HCEC 1CT (cell line): Measurements from ENCODE around the gene SLC11A1.
A peak's percentile ranks its signal among the peaks of the same experiment; 100 is the strongest.

ENCODE experiments used
- DNase-seq: peaks from one replicate; pipeline ENCODE4 v3.0.0-alpha.2; 2017

Gene SLC11A1

DNA sequence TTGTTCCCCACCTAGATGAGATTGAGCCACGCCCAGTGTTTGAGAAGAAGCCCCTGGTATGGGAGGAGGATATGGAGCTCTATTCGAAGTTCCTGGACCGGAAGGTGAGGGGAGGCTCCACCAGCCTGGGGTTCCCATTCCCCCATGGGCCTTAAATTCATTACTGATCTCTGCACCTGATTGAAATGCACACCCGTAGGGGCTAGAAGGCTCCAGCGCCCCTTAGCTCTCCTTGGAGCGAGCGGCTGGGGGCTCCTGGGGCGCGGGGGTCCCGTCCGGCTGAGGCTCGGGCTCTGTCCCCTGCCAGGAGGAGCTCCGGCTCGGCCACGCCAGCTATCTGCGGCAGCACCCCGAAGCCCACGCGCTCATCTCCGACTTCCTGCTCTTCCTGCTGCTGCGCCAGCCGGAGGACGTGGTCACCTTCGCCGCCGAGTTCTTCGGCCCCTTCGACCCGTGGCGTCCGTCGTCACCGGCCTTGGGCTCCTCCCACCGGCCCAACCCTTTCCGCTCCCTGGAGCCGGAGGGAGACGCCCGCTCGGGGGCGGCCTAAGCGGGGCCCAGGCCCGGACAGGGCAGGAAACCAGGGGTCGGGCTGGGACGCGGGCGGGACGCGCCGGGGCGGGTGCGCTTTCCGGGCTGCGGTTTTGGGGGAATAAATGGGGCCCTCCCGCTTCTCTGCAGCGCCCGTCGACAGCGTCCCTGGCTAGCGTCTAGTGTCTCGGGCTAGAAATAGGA is 14.5 kb upstream of the SLC11A1 start:
- peak; percentile 60 for DNase-seq

DNA sequence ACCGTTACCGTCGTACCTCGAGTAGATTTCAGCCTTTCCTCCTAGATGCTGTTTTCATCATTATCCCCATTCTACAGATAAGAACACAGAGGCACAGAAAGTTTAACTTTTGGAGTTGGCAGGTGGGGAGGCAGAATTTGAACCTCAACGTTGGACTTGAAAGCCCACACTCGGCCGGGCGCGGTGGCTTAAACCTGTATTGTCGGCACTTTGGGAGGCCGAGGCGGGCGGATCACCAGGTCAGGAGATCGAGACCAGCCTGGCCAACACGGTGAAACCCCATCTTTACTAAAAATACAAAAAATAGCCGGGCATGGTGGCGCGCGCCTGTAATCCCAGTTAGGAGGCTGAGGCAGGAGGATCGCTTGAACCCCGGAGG is 13.9 kb upstream of the SLC11A1 start:
- no peak for DNase-seq

DNA sequence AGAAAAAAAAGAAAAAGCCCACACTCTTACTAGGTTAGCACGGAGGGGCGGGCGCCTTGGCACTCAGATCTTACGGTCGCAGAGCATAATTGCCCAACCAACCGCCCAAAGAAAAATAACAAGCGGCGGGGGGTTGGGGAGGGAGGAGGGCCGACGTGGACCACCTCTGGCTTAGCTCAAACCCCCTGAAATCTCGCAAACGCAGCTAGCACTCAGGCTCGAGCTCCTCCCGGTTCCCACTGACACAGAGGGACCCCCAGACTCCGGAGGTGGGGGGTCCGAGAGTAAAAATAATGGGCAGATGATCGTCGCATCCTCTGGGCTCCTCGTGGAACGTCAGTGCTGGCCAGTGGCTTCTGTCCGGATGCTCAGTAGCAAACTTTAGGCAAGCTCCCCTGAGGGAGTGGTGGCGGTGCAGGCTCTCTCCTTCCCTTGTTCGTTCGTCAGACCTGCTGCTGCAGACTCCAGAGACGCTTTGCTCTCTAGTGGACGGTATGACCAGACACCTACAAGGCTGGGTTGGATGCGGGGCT is 13.4 kb upstream of the SLC11A1 start:
- DNase-seq, result no peak

DNA sequence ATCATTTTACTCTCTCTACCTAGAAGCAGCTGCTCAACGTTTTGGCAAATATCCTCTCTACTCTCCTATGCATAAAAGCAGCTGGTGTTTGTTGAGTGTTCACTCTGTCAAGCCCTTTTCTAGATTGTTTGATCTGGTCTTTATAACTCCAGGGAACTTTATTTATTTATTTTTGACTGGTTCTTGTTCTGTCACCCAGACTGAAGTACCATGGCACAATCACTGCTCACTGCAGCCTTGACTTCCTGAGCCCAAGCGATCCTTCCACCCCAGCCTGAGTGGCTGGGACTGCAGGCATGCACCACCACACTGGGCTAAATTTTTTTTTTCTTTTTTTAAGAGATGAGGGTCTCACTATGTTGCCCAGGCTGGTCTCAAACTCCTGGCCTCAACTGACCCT is 12.7 kb upstream of the SLC11A1 start:
- DNase-seq, result no peak

DNA sequence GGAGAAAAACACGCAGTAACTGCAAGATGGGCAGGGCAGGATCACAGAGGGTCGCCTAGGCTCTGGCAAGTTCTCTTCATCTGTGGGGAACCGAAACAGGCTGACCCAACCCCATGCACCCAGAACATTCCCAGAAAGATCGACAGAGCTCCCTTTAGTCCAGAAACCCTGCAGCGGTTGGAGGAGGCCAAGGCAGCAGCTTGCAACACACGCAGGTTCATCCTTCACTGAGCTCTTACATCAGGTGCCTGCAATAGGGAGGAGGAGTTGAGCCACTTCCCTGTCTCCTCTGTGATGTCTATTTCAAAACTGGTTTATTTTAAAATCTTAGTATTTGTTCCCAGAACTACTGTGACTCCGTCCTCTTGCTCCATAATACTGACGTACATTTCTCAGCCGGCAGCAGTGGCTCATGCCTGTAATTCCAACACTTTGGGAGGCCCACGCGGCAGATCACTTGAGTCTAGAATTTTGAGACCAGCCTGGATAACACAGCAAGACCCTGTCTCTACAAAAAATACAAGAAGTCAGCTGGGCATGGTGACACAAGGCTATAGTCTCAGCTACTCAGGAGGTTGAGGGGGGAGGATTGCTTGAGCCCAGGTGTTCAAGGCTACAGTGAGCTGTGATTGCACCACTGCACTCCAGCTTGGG is 11.5 kb upstream of the SLC11A1 start:
- DNase-seq, result peak; percentile 41

DNA sequence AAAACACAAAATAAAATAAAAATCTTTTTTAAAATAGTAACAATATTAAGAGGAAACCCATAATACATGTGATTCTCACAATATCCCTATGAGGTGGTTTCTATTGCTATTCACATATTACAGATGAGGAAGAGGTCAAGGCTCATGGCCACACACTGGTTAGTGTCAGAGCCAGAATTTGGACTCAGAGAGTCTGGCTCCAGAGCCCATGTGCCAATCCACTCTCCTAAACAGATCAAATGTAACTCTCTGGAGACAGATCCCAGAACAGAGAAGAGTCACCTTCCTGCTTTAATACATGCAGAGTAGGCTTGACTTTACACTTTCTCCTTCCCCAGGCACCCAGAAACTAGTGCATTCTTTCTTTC is 10.1 kb upstream of the SLC11A1 start:
- DNase-seq, result no peak

DNA sequence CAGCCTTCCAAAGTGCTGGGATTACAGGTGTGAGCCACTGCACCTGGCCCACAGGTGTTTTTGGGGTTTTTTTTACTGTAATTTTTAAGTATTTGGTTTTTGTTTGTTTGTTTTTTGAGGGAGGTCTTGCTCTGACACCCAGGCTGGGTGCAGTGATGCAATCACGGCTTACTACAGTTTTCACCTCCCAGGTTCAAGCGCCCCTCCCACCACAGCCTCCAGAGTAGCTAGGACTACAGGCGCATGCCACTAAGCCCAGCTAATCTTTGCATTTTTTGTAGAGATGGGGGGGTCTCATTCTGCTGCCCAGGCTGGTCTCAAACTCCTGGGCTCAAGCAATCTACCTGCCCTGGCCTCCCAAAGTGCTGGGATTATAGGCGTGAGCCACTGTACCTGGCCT is 7.3 kb upstream of the SLC11A1 start:
- DNase-seq, result no peak

DNA sequence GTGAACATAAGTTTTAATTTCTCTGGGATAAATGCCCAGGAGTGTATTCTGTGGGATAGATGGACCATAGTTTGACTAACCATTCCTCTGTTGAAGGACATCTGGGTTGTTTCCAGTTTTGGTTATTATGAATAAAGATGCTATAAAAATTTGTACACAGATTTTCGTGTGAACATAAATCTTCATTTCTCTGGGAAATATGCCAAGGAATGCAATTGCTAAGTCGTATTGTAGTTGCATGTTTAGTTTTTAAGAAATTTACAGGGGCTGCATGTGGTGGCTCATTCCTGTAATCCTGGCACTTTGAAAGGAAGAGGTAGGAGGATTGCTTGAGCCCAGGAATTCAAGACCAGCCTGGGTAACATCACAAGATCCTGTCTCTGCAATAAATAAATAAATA is 6.9 kb upstream of the SLC11A1 start:
- peak; percentile 78 for DNase-seq

DNA sequence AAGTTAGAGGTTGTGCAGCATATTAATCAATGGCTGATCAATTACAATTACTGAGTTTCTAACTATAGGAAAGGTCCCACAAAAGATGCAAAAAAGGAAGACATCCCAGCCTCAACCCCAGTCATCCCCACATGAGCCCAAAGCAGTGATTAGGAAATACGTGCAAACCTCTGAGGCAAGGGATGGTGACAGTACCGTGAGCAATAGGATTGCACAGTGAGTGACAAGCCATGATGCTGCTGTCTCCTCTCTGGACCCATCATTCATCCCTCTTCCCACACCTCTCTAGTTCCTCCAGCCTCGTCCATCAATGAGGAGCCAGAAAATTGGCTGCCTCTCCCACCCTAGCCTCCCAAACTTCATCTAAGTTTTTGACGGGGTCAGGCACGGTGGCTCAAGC is 4.0 kb upstream of the SLC11A1 start:
- DNase-seq, result no peak

DNA sequence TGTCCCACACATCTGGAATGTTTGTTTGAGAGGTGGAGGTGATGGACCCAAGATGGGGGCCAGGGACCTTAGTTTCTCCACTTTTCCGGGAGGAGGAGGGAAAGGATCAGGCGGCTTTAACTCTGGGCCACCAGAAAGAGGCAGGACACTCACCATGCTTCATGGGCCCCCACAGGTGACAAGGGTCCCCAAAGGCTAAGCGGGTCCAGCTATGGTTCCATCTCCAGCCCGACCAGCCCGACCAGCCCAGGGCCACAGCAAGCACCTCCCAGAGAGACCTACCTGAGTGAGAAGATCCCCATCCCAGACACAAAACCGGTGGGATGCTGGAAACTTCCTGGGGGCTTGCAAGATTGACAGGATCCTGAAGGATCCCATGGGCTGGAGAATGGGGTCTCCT is 712 bp downstream of the SLC11A1 start:
- DNase-seq, result no peak

DNA sequence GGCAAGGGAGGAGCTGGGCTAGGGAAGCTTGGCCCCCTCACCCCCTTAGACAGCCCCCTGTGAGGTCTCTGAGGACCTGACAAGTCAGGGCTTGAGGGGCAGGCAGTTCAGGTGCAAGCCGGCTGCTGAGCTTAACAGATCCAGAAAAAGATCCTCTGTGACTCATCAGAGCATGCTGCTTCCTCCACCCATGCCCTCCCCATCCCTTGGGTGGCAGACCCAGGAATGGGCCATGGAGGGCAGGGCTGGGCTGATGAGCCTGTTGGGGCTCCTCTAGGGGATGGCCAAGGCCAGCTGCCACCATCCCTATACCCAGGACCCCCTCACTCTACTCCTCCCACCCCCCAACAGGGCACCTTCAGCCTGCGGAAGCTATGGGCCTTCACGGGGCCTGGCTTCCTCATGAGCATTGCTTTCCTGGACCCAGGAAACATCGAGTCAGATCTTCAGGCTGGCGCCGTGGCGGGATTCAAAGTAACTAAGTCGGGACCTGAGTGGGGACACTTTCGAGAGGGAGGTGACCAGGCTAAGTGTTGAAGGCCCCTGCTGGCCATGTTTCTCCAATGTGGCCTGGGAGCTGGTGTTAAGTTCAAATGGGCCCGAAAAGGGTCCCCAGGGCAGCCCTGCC is 1.9 kb downstream of the SLC11A1 start:
- no peak for DNase-seq

DNA sequence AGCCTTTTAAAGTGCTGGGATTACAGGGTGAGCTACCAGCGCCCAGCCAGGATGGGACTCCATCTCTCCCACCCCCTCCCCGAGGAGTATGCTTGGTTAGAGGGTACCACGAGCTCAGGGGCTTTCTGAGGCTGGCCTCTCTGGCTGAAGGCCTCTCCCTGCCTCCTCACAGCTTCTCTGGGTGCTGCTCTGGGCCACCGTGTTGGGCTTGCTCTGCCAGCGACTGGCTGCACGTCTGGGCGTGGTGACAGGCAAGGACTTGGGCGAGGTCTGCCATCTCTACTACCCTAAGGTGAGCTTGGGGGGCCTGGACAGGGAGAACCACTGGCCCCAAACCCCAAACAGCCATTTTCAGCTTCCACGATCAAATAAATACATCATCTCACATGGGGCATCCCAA is 2.9 kb downstream of the SLC11A1 start:
- DNase-seq, result no peak

DNA sequence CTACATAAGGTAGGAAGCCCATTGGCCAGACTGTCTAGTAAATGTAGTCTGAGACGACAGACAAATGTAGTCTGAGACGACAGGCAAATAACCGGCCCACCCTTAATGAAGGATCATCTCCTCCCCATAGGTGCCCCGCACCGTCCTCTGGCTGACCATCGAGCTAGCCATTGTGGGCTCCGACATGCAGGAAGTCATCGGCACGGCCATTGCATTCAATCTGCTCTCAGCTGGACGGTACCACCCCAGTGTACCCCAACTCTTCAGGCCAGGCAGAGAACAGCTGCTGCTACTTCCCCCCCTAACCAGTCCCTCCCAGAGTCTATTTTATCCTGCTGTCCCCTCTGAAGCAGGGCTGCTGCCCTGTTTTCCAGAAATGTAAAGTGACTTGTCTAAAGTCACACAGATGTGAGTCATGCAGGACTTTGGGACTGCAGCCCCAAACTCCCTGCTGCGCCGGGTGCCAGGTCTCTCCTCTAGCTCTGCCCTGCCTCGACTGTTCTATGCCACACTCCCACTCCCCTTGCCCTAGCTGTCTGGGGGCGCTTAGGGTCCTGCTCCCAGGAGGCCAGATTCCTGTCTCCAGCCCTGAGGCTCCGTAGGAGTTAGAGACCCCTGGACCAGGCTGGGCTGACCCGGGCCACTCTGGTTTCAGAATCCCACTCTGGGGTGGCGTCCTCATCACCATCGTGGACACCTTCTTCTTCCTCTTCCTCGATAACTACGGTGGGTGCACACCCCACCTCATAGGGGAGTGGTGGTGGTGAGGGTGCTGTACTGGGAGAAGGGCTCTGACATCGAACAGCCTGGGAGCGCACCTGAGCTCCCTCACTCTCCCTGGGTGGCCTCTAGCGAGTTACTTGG is 4.7 kb downstream of the SLC11A1 start:
- no peak for DNase-seq

DNA sequence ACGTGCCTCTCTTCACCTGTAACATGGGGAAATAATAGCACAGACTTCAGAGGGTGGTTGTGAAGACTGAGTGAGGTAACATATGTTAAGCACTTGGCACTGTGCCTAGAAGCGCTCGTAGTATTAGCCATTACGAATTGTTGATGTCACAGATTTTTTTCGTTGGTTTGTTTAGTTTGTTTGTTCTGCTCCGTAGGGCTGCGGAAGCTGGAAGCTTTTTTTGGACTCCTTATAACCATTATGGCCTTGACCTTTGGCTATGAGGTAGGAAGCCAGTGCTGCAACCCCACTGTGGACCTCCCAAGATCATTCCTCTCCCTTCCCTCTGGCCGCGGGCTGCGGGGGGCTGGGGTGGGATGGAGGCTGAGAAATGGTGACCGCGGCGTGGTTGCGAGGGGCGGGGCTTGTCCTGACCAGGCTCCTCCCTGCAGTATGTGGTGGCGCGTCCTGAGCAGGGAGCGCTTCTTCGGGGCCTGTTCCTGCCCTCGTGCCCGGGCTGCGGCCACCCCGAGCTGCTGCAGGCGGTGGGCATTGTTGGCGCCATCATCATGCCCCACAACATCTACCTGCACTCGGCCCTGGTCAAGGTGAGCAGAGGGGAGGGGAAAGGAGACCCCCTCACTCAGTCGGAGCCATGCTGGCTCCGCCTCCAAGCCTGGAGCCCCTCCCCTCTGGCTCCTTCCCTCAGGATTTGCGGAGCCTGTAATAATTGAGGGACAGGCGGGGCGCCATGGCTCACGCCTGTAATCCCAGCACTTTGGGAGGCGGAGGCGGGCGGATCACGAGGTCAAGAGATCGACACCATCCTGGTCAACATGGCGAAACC is 5.5 kb downstream of the SLC11A1 start:
- peak; percentile 71 for DNase-seq

DNA sequence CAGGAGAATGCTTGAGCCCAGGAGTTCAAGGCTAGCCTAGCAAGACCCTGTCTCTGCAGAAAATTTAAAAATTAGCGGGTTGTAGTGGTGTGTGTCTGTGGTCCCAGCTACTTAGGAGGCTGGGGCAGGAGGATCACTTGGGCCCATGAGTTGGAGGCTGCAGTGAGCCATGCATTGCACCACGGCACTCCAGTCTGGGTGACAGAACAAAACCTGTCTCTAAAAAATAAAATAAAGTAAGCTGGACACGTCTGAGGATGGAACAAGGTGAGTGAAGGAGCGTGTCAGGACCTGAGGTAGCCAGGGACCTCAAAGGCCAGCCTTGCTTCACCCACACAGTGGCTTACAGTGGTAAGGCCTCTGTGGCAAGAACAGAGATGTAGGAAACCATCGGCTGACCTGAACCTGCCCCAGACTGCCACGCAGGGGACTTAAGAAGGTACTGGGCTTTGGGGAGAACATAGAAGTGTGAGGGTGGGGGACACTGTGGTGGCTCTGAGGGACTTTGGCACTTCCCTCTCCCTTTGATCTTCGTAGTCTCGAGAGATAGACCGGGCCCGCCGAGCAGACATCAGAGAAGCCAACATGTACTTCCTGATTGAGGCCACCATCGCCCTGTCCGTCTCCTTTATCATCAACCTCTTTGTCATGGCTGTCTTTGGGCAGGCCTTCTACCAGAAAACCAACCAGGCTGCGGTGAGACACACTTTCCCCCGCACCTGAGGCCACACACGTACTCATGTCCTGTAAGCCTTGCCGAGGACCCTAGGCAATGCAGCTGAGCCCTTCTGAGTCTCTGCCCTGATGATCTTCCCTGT is 7.5 kb downstream of the SLC11A1 start:
- DNase-seq, result no peak

DNA sequence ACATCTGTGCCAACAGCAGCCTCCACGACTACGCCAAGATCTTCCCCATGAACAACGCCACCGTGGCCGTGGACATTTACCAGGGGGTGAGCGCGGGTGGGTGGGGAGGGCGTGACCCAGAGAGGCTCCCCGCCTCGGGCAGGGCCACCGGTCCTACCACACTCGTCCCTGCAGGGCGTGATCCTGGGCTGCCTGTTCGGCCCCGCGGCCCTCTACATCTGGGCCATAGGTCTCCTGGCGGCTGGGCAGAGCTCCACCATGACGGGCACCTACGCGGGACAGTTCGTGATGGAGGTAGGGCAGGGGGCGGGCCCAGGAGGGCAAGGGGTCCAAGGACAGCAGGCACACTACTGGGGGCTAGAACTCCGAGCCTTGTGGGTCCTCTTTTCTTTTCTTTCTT is 9.1 kb downstream of the SLC11A1 start:
- DNase-seq, result no peak

DNA sequence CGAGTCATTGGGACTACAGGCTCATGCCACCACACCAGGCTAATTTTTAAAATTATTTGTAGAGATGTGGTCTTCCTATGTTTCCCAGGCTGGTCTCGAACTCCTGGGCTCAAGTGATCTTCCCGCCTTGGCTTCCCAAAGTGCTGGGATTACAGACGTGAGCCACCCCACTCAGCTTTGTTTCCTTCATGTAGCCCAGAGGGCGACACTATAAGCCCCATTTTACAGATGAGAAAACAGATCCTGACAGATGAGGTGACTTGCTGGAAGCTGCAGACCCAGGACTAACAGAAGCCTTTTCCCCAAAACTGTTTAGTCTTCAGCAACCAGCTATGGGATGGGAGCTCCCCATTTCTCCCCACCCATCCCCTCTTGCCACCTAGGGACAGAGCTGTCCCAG is 10.4 kb downstream of the SLC11A1 start:
- no peak for DNase-seq

DNA sequence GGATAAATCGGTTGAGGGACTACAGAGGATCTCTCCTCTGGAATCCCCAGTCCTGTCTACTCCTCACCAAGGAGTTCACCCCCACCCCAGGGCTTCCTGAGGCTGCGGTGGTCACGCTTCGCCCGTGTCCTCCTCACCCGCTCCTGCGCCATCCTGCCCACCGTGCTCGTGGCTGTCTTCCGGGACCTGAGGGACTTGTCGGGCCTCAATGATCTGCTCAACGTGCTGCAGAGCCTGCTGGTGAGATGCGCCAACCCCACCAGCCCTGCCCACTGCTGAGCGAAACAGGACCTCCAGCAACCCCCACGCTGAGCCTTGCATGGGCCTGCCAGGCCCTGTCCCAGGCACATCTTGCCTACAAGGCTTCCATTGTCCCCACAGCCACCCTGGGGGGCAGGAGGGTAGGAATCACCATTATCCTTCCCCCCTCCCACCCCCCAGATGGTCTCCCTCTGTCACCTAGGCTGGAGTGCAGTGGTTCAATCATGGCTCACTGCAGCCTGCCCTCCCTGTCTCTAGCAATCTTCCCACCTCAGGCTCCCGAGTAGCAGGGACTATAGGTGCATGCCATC is 10.9 kb downstream of the SLC11A1 start:
- DNase-seq, result no peak

DNA sequence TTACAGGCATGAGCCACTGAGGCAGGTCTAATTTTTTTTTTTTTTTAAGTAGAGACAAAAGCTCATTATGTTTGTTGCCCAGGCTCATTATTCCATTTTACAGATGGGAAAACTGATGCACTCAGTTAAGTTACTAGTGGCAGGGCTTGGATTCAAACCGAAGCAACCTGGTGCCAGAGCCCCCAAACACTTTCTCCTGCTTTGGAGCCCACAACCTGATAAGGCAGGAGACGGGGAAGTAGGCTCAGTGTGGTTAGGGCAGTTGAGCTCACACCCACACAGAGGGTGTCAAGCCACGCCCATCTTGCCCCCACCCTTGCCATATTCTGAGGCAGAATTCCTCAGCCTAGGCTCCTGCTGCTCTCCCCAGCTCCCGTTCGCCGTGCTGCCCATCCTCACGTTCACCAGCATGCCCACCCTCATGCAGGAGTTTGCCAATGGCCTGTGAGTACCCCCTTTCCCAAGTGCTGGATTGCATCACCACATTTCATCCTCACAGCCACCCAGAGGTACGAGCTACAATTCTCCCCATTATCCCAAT is 11.7 kb downstream of the SLC11A1 start:
- no peak for DNase-seq

DNA sequence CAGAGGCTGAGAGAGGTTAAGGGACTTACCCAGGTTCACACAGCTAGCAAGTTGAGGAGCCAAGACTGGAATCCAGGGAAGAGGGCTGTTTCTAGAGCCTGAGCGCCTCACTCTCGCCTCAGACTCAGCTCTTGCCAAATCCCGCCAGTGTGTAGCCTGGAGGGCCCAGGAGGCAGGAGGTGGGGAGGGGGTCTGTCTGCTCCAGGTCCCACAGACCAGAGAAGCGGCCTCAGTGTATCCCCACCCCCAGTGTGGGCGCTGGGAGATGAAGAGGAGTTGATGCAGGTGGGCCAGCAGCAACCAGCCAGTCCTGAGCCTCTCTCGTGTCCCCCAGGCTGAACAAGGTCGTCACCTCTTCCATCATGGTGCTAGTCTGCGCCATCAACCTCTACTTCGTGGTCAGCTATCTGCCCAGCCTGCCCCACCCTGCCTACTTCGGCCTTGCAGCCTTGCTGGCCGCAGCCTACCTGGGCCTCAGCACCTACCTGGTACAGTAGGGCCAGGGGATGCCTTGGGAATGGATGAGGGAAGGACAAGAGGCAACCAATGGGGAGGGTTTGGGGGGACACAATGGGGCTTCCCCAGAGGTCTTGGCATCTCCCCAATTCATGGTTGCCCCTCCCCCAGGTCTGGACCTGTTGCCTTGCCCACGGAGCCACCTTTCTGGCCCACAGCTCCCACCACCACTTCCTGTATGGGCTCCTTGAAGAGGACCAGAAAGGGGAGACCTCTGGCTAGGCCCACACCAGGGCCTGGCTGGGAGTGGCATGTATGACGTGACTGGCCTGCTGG is 12.4 kb downstream of the SLC11A1 start:
- DNase-seq, result no peak
